Measurements from ENCODE around the gene ARFGAP2. TPM values are rescaled to one million over a fixed set of nuclear protein-coding genes. Genes with fewer than 3 reads are reported as not detected.

Gene ARFGAP2
- total and polyA plus RNA-seq, 2 of the 8 experiments (the other 6 are each of a cell fraction or from before 2014, with no cell fraction given), result 50.2 to 64.0 TPM

GRCh38 chr11:47132490-47132889, 44.2 kb downstream of the ARFGAP2 start:
- Histone ChIP-seq H3K56ac (replicated peaks; ENCODE audit: insufficient read length, low read depth, low read length) (no peak overlapping the region), H3K18ac (ENCODE audit: extremely low read depth, low read length) (no peak overlapping the region), H2AFZ (ENCODE audit: low read length) (no peak overlapping the region), H3K79me2 (ENCODE audit: control insufficient read depth in 1 of 2, insufficient read depth in 2 of 2, low read length in 2 of 2) (no peaks in the 10 kb centered on the region), H3K23me2 (ENCODE audit: low read depth, low read length) (no peaks in the 10 kb centered on the region), H2AK5ac (ENCODE audit: low read depth, low read length) (no peak overlapping the region), H3K27ac (ENCODE audit: low read depth, low read length) (no peak overlapping the region), H4K20me1 (replicated peaks in 1 of 2; ENCODE audit: control insufficient read depth in 1 of 2, insufficient read depth in 2 of 2, low read length in 2 of 2) (no peaks in the 10 kb centered on the region), H3K4me1 (replicated peaks in 1 of 4; ENCODE audit: control insufficient read depth in 3 of 4, insufficient read depth in 4 of 4, low read length in 3 of 4) (peaks cover 2 to 9% (median 6%) of the 10 kb centered on the region in 4 experiments; a peak in 5 of 7 replicates), H4K91ac (replicated peaks; ENCODE audit: insufficient read length, low read length) (no peak overlapping the region), H2BK12ac (ENCODE audit: low read depth, low read length) (no peak overlapping the region), H2BK15ac (ENCODE audit: low read length) (no peak overlapping the region), H3K9ac (replicated peaks in 1 of 4; ENCODE audit: extremely low read depth in 1 of 4, low read depth in 3 of 4, low read length in 3 of 4) (no peak overlapping the region), H3K27me3 (replicated peaks in 1 of 4; ENCODE audit: control insufficient read depth in 3 of 4, extremely low read depth in 1 of 4, insufficient read depth in 3 of 4, low read length in 3 of 4) (no peaks in the 10 kb centered on the region), H4K5ac (ENCODE audit: insufficient read length, low read depth, low read length) (no peak overlapping the region), H3K14ac (ENCODE audit: insufficient read length) (no peak overlapping the region), H3K4me2 (ENCODE audit: insufficient read depth in 1 of 2, low read depth in 2 of 2, low read length in 2 of 2) (no peak overlapping the region), H4K8ac (ENCODE audit: extremely low read depth, insufficient read depth, low read length) (no peak overlapping the region), H3K4me3 (ENCODE audit: extremely low read depth in 1 of 4, insufficient read depth in 2 of 4, low read depth in 3 of 4, low read length in 4 of 4) (no peak overlapping the region), H3K79me1 (ENCODE audit: low read depth, low read length) (no peaks in the 10 kb centered on the region), H2BK5ac (ENCODE audit: low read depth, low read length) (no peak overlapping the region), H3K4ac (replicated peaks; ENCODE audit: insufficient read length, low read depth, low read length) (no peak overlapping the region), H2BK120ac (replicated peaks; ENCODE audit: low read depth, low read length) (no peak overlapping the region), H3K9me3 (ENCODE audit: insufficient read depth in 2 of 2, low read depth in 1 of 2, low read length in 1 of 2) (no peaks in the 10 kb centered on the region), H3K36me3 (ENCODE audit: control insufficient read depth in 2 of 4, insufficient read depth in 4 of 4, low read length in 3 of 4) (no peaks in the 10 kb centered on the region), H3K23ac (ENCODE audit: insufficient read length) (no peak overlapping the region), H2BK20ac (ENCODE audit: low read length) (no peak overlapping the region)
- POLR2A ChIA-PET (ENCODE audit: partially characterized antibody), result no interaction called here
- FAIRE-seq (no peak), DNase-seq (ENCODE audit: low read depth in 1 of 2, low spot score in 2 of 2) (no peak)
- CTCF ChIA-PET (ENCODE audit: partially characterized antibody), result interaction anchor here (0.6 to 1.4 kb wide), 5 partner anchors 9 to 365 kb away, joined by 3 to 4 read pairs (median 3); no protein-coding TSS in a partner anchor
- TF ChIP-seq POU5F1 (IDR thresholded peaks at IDR 0.05; ENCODE audit: low read depth, low read length), result no peak
- TF ChIP-seq TBP (IDR thresholded peaks at IDR 0.05; ENCODE audit: low read depth, low read length), result no peak
- no peak for TF ChIP-seq SP2 (IDR thresholded peaks at IDR 0.05; ENCODE audit: low read length)
- TF ChIP-seq, protein P1, sequence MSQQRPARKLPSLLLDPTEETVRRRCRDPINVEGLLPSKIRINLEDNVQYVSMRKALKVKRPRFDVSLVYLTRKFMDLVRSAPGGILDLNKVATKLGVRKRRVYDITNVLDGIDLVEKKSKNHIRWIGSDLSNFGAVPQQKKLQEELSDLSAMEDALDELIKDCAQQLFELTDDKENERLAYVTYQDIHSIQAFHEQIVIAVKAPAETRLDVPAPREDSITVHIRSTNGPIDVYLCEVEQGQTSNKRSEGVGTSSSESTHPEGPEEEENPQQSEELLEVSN (IDR thresholded peaks at IDR 0.05), result no peak
- no peak for TF ChIP-seq CBX8 (IDR thresholded peaks at IDR 0.05; ENCODE audit: borderline replicate concordance, low read depth, low read length)
- TF ChIP-seq GTF2F1 (IDR thresholded peaks at IDR 0.05; ENCODE audit: borderline replicate concordance, low read depth, low read length), result no peak
- TF ChIP-seq TEAD4 (IDR thresholded peaks at IDR 0.05; ENCODE audit: low read depth, low read length), result no peak
- no peak for TF ChIP-seq TAF1 (IDR thresholded peaks at IDR 0.05; ENCODE audit: low read depth, low read length)
- TF ChIP-seq PHF8 (conservative IDR thresholded peaks at IDR 0.05; ENCODE audit: low read depth, low read length), result no peak
- no peak for TF ChIP-seq KDM4A (IDR thresholded peaks at IDR 0.05; ENCODE audit: low read depth, low read length, severe bottlenecking)
- TF ChIP-seq POLR2A (IDR thresholded peaks at IDR 0.05; ENCODE audit: control extremely low read depth in 1 of 2, low read depth in 2 of 2, low read length in 2 of 2), result no peak
- no peak for TF ChIP-seq SUZ12 (IDR thresholded peaks at IDR 0.05; ENCODE audit: low read length)
- TF ChIP-seq EP300 (IDR thresholded peaks at IDR 0.05; ENCODE audit: borderline replicate concordance in 1 of 2, low read depth in 2 of 2, low read length in 2 of 2), result no peak
- TF ChIP-seq, protein P2, sequence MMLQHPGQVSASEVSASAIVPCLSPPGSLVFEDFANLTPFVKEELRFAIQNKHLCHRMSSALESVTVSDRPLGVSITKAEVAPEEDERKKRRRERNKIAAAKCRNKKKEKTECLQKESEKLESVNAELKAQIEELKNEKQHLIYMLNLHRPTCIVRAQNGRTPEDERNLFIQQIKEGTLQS (IDR thresholded peaks at IDR 0.05; ENCODE audit: insufficient read depth, low read depth, low read length), result no peak
